GM12865 (cell line): ENCODE measurements around the gene SERBP1.

ENCODE experiments used
- DNase-seq: peaks from one replicate; pipeline ENCODE4 v3.0.0; 2010; ENCODE audit warnings: low read depth
- H3K4me3 ChIP-seq: 2 replicates; pipeline ENCODE4 v1.5.1; 2011; ENCODE audit warnings: mild to moderate bottlenecking, low read depth, low read length, control low read depth
- CTCF ChIP-seq: IDR thresholded peaks from 2 replicates; pipeline ENCODE4 v1.5.1; 2011; ENCODE audit warnings: low read length, control low read depth, low read depth, inconsistent platforms; ENCODE audit not compliant: insufficient read depth; ENCODE audit errors: missing control alignments

The SERBP1 gene

GRCh38 chr1:67368046-67368514, 62.1 kb downstream of the SERBP1 start:
- no peak for TF ChIP-seq CTCF
- DNase-seq: no peak
- no peak overlapping the region for H3K4me3 ChIP-seq

- H3K4me3 ChIP-seq: no peak overlapping the region
- TF ChIP-seq CTCF: no peak
- DNase-seq: no peak
Observed at GRCh38 chr1:67367370-67368045, 62.7 kb downstream of the SERBP1 start.

- H3K4me3 ChIP-seq: no peak overlapping the region
- TF ChIP-seq CTCF: no peak
- DNase-seq: no peak
Observed at GRCh38 chr1:67361641-67362040, 68.6 kb downstream of the SERBP1 start.

GRCh38 chr1:67359592-67359991, 70.6 kb downstream of the SERBP1 start:
- TF ChIP-seq CTCF: no peak

More at GRCh38 chr1:67359592-67359991, 70.6 kb downstream of the SERBP1 start:
- no peak overlapping the region for H3K4me3 ChIP-seq
- no peak for DNase-seq
